Measurements from ENCODE around the gene HS3ST6. TPM values are rescaled to one million over a fixed set of nuclear protein-coding genes. Genes with fewer than 3 reads are reported as not detected.

The HS3ST6 gene
- total RNA-seq, 1 experiment from 2014 or later, result 1.0 TPM

GRCh38 chr16:1890708-1891050 is 27.5 kb downstream of the HS3ST6 start:
- H3K27ac Mint-ChIP-seq, result no peak overlapping the region
- 0 out of 2 replicates have a peak, but pooled peaks cover 5% of the 10 kb centered on the region for H3K4me1 Mint-ChIP-seq
- TF ChIP-seq ZNF512 (CRISPR knock-in tag; IDR thresholded peaks at IDR 0.05; ENCODE audit: borderline replicate concordance), result no peak
- no peak for TF ChIP-seq FOXK1 (CRISPR knock-in tag; IDR thresholded peaks at IDR 0.05)
- TF ChIP-seq ZNF121 (CRISPR knock-in tag; IDR thresholded peaks at IDR 0.05), result no peak
- TF ChIP-seq PRRX2 (CRISPR knock-in tag; IDR thresholded peaks at IDR 0.05), result no peak
- H3K4me3 Mint-ChIP-seq, result no peak overlapping the region
- ATAC-seq (no peak), DNase-seq (ENCODE audit: low spot score) (no peak)
- H3K27me3 Mint-ChIP-seq (ENCODE audit: low read depth), result peaks cover 15% of the 10 kb centered on the region
- no peaks in the 10 kb centered on the region for H3K9me3 Mint-ChIP-seq
- H3K36me3 Mint-ChIP-seq, result no peaks in the 10 kb centered on the region
- POLR2A ChIA-PET, result no interaction called here
- CTCF ChIA-PET, result interaction anchor here (1.0 to 1.1 kb wide), 3 partner anchors 33 to 113 kb away, joined by 3 to 4 read pairs (median 3); no protein-coding TSS in a partner anchor

- H3K4me1 Mint-ChIP-seq, result 0 out of 2 replicates have a peak, but pooled peaks cover 5% of the 10 kb centered on the region
- ChIA-PET POLR2A (interaction anchor here (0.6 kb wide), 1 partner anchor 83 kb away, joined by 5 read pairs; no protein-coding TSS in a partner anchor), CTCF (interaction anchor here (1.0 to 1.1 kb wide), 3 partner anchors 33 to 114 kb away, joined by 3 to 4 read pairs (median 3); no protein-coding TSS in a partner anchor)
- H3K27ac Mint-ChIP-seq, result no peak overlapping the region
- no peaks in the 10 kb centered on the region for H3K9me3 Mint-ChIP-seq
- DNase-seq (ENCODE audit: low spot score) (no peak), ATAC-seq (no peak)
- no peak for TF ChIP-seq ZNF532 (CRISPR knock-in tag; IDR thresholded peaks at IDR 0.05; ENCODE audit: borderline replicate concordance)
- TF ChIP-seq ELF4 (CRISPR knock-in tag; IDR thresholded peaks at IDR 0.05; ENCODE audit: low read depth), result no peak
- H3K4me3 Mint-ChIP-seq, result no peak overlapping the region
- peaks cover 15% of the 10 kb centered on the region for H3K27me3 Mint-ChIP-seq (ENCODE audit: low read depth)
- no peaks in the 10 kb centered on the region for H3K36me3 Mint-ChIP-seq
Observed at GRCh38 chr16:1890024-1890707, 28.0 kb downstream of the HS3ST6 start.

- H3K4me3 Mint-ChIP-seq, result no peak overlapping the region
- no peak overlapping the region for H3K27ac Mint-ChIP-seq
- ATAC-seq, result no peak
- ChIA-PET POLR2A (no interaction called here), CTCF (no interaction called here)
- no peak for DNase-seq (ENCODE audit: low spot score)
- H3K9me3 Mint-ChIP-seq, result no peaks in the 10 kb centered on the region
- H3K4me1 Mint-ChIP-seq, result 0 out of 2 replicates have a peak, but pooled peaks cover under 1% of the 10 kb centered on the region
- H3K27me3 Mint-ChIP-seq (ENCODE audit: low read depth), result peaks cover 11% of the 10 kb centered on the region
- no peaks in the 10 kb centered on the region for H3K36me3 Mint-ChIP-seq
- TF ChIP-seq MXD4 (CRISPR knock-in tag; IDR thresholded peaks at IDR 0.05; ENCODE audit: borderline replicate concordance) (no peak), AFF4 (CRISPR knock-in tag; IDR thresholded peaks at IDR 0.05; ENCODE audit: borderline replicate concordance) (no peak), NR2C2 (CRISPR knock-in tag; IDR thresholded peaks at IDR 0.05) (no peak), FOXP1 (CRISPR knock-in tag; IDR thresholded peaks at IDR 0.05; ENCODE audit: borderline replicate concordance) (no peak), CTCF (IDR thresholded peaks at IDR 0.05) (no peak), ZNF416 (CRISPR knock-in tag; IDR thresholded peaks at IDR 0.05) (no peak), HMGA2 (CRISPR knock-in tag; IDR thresholded peaks at IDR 0.05) (no peak), JUN (CRISPR knock-in tag; IDR thresholded peaks at IDR 0.05) (no peak), HMGXB4 (CRISPR knock-in tag; IDR thresholded peaks at IDR 0.05) (no peak), ZBTB21 (CRISPR knock-in tag; IDR thresholded peaks at IDR 0.05; ENCODE audit: borderline replicate concordance) (no peak), PRRX2 (CRISPR knock-in tag; IDR thresholded peaks at IDR 0.05) (no peak)
Observed at GRCh38 chr16:1887711-1888354, 30.4 kb downstream of the HS3ST6 start.

Measured in WTC11 (cell line).